GM12873 (cell line): ENCODE measurements around the gene PDE9A.

Source experiments
- CTCF ChIP-seq: IDR thresholded peaks from 2 replicates; pipeline ENCODE4 v1.5.1; 2012; ENCODE audit warnings: low read depth, mild to moderate bottlenecking, moderate library complexity, low read length, control low read depth; ENCODE audit not compliant: insufficient read depth; ENCODE audit errors: missing control alignments

Gene PDE9A

GRCh38 chr21:42638266-42638863 is 15.1 kb upstream of the PDE9A start:
- no peak for TF ChIP-seq CTCF

DNA sequence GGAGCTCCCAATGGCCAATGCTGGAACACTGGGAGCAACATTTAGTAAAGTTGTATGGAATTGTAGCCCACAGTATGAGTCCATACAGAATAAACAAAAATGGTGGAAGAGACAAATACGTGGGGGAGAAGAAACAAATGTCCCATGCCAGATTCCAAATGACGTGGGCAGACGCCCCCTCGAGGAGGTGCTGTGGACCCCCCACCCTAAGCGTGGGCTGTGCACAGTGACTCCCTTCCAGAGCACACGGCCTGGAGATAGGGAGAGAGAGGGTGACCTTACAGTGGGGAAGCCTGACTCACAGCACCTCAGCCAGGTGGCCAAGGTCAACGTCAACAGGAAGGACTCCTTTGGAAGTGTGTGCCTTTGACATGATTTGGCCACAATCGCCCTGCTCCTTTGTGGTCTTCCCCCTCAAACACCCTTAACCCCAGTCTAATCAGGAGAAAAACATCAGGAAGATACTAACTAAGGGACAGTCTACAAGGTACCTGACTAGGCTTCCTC is 13.7 kb upstream of the PDE9A start:
- no peak for TF ChIP-seq CTCF

DNA sequence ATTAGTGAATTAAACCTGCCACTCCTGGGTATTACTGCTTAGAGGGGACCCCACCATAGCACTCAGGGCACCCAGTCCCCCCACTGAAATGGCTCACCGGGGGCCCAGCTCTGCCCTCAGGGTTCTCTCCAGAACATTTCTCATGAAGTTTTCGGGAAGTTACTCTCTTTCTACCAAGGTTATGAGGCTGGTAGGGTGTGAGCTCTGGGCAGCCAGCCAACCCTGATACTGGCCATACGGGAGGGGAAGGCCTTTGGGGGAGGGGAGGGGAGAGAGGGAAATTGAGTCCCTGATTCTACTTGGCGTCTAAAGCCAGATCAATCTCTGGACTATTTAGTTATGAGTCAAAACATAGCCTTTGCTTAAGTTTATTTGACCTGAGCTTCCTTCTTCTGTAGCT is 12.9 kb upstream of the PDE9A start:
- TF ChIP-seq CTCF: no peak

GRCh38 chr21:42641311-42642218 is 11.9 kb upstream of the PDE9A start:
- TF ChIP-seq CTCF: no peak

- no peak for TF ChIP-seq CTCF
Observed at GRCh38 chr21:42642219-42642745, 11.1 kb upstream of the PDE9A start.

DNA sequence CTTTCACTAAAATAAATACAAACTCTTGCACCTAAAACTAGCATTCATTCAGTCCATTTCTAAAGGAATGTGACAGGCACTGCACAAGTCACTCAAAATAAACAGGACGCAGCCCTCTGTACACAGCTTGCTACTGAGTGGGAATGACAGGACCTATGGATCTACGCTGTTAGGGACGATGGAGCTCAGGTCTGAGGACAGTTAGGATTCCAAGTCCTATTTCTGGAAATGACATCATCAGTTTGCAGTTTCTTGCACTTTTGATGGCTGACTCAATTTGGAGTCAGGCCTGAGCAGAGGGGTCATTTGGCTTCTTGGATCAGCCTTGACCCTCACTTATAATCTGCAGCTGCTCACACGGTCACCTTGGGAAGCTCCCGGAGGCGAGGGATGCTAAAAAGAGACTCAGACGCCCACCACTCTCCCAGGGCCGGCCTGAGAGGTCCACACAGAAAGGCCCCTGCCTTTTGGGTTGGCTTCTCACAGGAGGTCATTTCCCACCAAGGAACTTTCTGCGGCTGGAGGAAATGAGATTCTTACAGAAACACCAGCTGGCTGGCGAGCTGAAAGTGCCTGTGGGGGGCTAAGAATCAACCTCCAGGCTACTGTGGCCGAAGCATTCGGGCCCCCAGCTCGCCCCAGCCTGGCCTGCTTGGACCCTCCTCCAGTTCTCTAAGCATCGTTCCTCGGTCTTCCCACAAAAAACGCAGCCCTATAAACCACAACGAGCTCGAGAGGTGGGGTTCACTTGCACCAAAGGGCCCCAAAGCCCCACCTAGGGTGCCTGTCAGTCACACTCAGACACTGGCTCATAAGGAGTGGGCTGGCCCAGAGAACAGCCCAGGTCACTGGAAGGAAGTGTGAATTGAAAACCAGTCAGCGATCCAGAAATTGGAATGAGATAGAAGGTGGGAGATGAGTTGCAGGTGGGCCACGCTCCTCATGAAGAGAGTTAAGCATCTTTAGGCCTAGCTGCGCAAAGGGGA is 8.9 kb upstream of the PDE9A start:
- no peak for TF ChIP-seq CTCF
